VCaP (cell line): Measurements from ENCODE around the gene ZSWIM9.
"Not testable (repeated sequence)": the region's sequence is repeated elsewhere in the genome, so short reads cannot be mapped to it uniquely, and the experiment has no call there.

Experiments used
- H3K27ac ChIP-seq: fragments of 450-650 bp; 2 replicates; pipeline ENCODE4 v1.5.1; 2017
- CTCF ChIP-seq: fragments of 450-650 bp; conservative IDR thresholded peaks from 2 replicates; pipeline ENCODE4 v1.5.1; 2017; ENCODE audit warnings: mild to moderate bottlenecking, moderate library complexity

ZSWIM9 gene

GRCh38 chr19:48218997-48219396 is 48.5 kb downstream of the ZSWIM9 start:
- no peak for TF ChIP-seq CTCF
- no peak overlapping the region for H3K27ac ChIP-seq

GRCh38 chr19:48220784-48221183 is 50.3 kb downstream of the ZSWIM9 start:
- not testable (repeated sequence) for H3K27ac ChIP-seq

- H3K27ac ChIP-seq, result no peak overlapping the region
- no peak for TF ChIP-seq CTCF
These were observed 51.1 kb downstream of the ZSWIM9 start for GRCh38 chr19:48221628-48222027.

GRCh38 chr19:48230555-48231129 is 60.2 kb downstream of the ZSWIM9 start:
- no peak overlapping the region for H3K27ac ChIP-seq

GRCh38 chr19:48237057-48237456 is 66.6 kb downstream of the ZSWIM9 start:
- TF ChIP-seq CTCF, result no peak
- H3K27ac ChIP-seq, result no peak overlapping the region

More at GRCh38 chr19:48230555-48231129, 60.2 kb downstream of the ZSWIM9 start:
- TF ChIP-seq CTCF, result no peak

- no peak for TF ChIP-seq CTCF
- H3K27ac ChIP-seq, result no peak overlapping the region
These were observed 68.6 kb downstream of the ZSWIM9 start for GRCh38 chr19:48239120-48239519.

- TF ChIP-seq CTCF, result no peak
- no peak overlapping the region for H3K27ac ChIP-seq
These were observed 69.2 kb downstream of the ZSWIM9 start for GRCh38 chr19:48239582-48240141.

DNA sequence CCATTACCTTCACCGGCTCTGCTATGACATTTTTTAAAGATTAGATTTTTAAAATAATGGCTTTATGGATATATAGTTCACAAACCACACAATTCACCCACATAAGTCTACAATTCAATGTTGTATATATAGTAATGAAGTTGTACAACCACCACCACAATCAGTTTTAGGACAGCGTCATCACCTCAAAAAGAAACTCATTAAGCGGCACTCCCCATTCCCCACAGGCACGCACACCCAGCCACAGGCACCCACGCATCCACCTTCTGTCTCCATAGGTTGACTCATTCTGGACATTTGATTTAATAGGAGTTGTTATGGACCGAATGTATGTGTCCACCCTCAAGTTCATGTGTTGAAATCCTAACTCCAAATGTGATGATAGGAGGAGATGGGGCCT is 71.3 kb downstream of the ZSWIM9 start:
- not testable (repeated sequence) for H3K27ac ChIP-seq

- TF ChIP-seq CTCF, result no peak
- no peak overlapping the region for H3K27ac ChIP-seq
These were observed 73.8 kb downstream of the ZSWIM9 start for GRCh38 chr19:48244281-48244680.
